Measurements from ENCODE around the gene SIPA1L3. TPM values are rescaled to one million over a fixed set of nuclear protein-coding genes. Genes with fewer than 3 reads are reported as not detected.

SIPA1L3 gene
- total and polyA plus RNA-seq, 2 experiments from 2014 or later, result 15.7 to 54.1 TPM

- DNase-seq (ENCODE audit: low spot score) (peak; percentile 53), ATAC-seq (peak; percentile 54)
- peaks cover 11% of the 10 kb centered on the region for H3K27me3 Mint-ChIP-seq (ENCODE audit: insufficient read depth, low read depth, poor library complexity)
- no peaks in the 10 kb centered on the region for H4K20me1 ChIP-seq (replicated peaks; ENCODE audit: insufficient read depth)
- peaks cover 36% of the 10 kb centered on the region for H3K4me1 ChIP-seq (ENCODE audit: insufficient read depth)
- H3K9me2 ChIP-seq (ENCODE audit: insufficient read depth), result no peaks in the 10 kb centered on the region
- no peaks in the 10 kb centered on the region for H3K36me3 ChIP-seq (ENCODE audit: insufficient read depth)
- H3K9me3 Mint-ChIP-seq, result peaks cover 5% of the 10 kb centered on the region
- H3K27ac ChIP-seq (ENCODE audit: low read depth), result peak overlapping the region; percentile 85
- peaks cover 17% of the 10 kb centered on the region for H3K79me2 ChIP-seq (replicated peaks; ENCODE audit: insufficient read depth)
- H3K36me3 Mint-ChIP-seq (ENCODE audit: low read depth), result peaks cover 13% of the 10 kb centered on the region
- H3K4me2 ChIP-seq, result peak overlapping the region; percentile 79
- H3K4me1 Mint-ChIP-seq, result peaks cover 39% of the 10 kb centered on the region
- no peak for TF ChIP-seq REST (IDR thresholded peaks at IDR 0.05; ENCODE audit: unreplicated experiment)
- no peak for TF ChIP-seq STAT1 (IDR thresholded peaks at IDR 0.05; ENCODE audit: unreplicated experiment)
- TF ChIP-seq ZNF114 (CRISPR knock-in tag; IDR thresholded peaks at IDR 0.05), result no peak
- TF ChIP-seq EZH2 (IDR thresholded peaks at IDR 0.05; ENCODE audit: low read depth, unreplicated experiment), result no peak
- TF ChIP-seq POLR2AphosphoS5 (IDR thresholded peaks at IDR 0.05; ENCODE audit: low read depth), result no peak
- TF ChIP-seq CTCF (conservative IDR thresholded peaks at IDR 0.05; ENCODE audit: low read depth in 2 of 2), result no peak
- no peak for TF ChIP-seq ETS1 (IDR thresholded peaks at IDR 0.05)
- no peak for TF ChIP-seq NANOG (IDR thresholded peaks at IDR 0.05; ENCODE audit: borderline replicate concordance)
- TF ChIP-seq ZNF331 (CRISPR knock-in tag; IDR thresholded peaks at IDR 0.05; ENCODE audit: low read depth), result no peak
- TF ChIP-seq EZH2phosphoT487 (IDR thresholded peaks at IDR 0.05; ENCODE audit: unreplicated experiment), result no peak
- no peak for TF ChIP-seq JUNB (IDR thresholded peaks at IDR 0.05; ENCODE audit: unreplicated experiment)
- TF ChIP-seq CREB1 (CRISPR knock-in tag; IDR thresholded peaks at IDR 0.05; ENCODE audit: low read depth), result no peak
- peak overlapping the region; percentile 41; the same call in 1 of the 2 replicates for H3K4me3 ChIP-seq
- H3K4me3 Mint-ChIP-seq, result peak overlapping the region; percentile 41; the same call in 2 of the 3 replicates
- no peaks in the 10 kb centered on the region for H3K27me3 ChIP-seq (ENCODE audit: insufficient read depth)
- 0 out of 2 replicates have a peak, but pooled peaks cover 12% of the 10 kb centered on the region for H3F3A ChIP-seq (replicated peaks; ENCODE audit: low read depth)
- H2AFZ ChIP-seq, result no peak overlapping the region
- H3K27ac Mint-ChIP-seq, result peak overlapping the region; percentile 30; the same call in 1 of the 2 replicates
These were observed 148.0 kb downstream of the SIPA1L3 start for GRCh38 chr19:38055010-38055409.

Measured in GM23338 (cell line).